Measurements from ENCODE around the gene MAP3K12. TPM values are rescaled to one million over a fixed set of nuclear protein-coding genes. Genes with fewer than 3 reads are reported as not detected.

The MAP3K12 gene
- total and polyA plus RNA-seq, 5 donors from 2014 or later = 3.8 to 31.5 (median 4.5) TPM

- no peaks in the 10 kb centered on the region for H3K9me3 Mint-ChIP-seq
- peaks cover 0 to 67% (median 37%) of the 10 kb centered on the region in 4 donors for H3K4me1 Mint-ChIP-seq
- no peak for DNase-seq
- no peak overlapping the region for H3K27ac ChIP-seq (ENCODE audit: insufficient read depth, low read length, poor library complexity, severe bottlenecking)
- H3K4me3 Mint-ChIP-seq = peak overlapping the region in 3 of 4 donors; percentile 53 to 94 (median 76)
- no peaks in the 10 kb centered on the region for H3K27me3 Mint-ChIP-seq
- no peak overlapping the region for H3K4me3 ChIP-seq (ENCODE audit: low read depth, low read length)
- H3K36me3 ChIP-seq (ENCODE audit: control insufficient read depth, insufficient read depth, low read length) = no peaks in the 10 kb centered on the region
- no peaks in the 10 kb centered on the region for H3K36me3 Mint-ChIP-seq
- no peaks in the 10 kb centered on the region for H3K27me3 ChIP-seq (ENCODE audit: control insufficient read depth, insufficient read depth, low read length)
- ATAC-seq (ENCODE audit: low read depth in 2 of 2) = no peak
- H3K27ac Mint-ChIP-seq = peak overlapping the region in 1 of 3 donors; percentile 72
- H3K4me1 ChIP-seq (ENCODE audit: control insufficient read depth, insufficient read depth, low read length, poor library complexity, severe bottlenecking) = peaks cover 46% of the 10 kb centered on the region
- H3K9me3 ChIP-seq (ENCODE audit: control insufficient read depth in 2 of 2, low read length in 2 of 2) = no peaks in the 10 kb centered on the region
These were observed 3.1 kb downstream of the MAP3K12 start for GRCh38 chr12:53495903-53496751.

- peak overlapping the region; percentile 85 for H3K4me3 ChIP-seq (ENCODE audit: low read depth, low read length)
- no peaks in the 10 kb centered on the region for H3K9me3 Mint-ChIP-seq
- peaks cover 30% of the 10 kb centered on the region for H3K4me1 ChIP-seq (ENCODE audit: control insufficient read depth, insufficient read depth, low read length, poor library complexity, severe bottlenecking)
- peak overlapping the region; percentile 85 to 93 (median 90) for H3K4me3 Mint-ChIP-seq
- H3K27me3 ChIP-seq (ENCODE audit: control insufficient read depth, insufficient read depth, low read length) = no peaks in the 10 kb centered on the region
- no peaks in the 10 kb centered on the region for H3K27me3 Mint-ChIP-seq
- H3K4me1 Mint-ChIP-seq = peaks cover 0 to 57% (median 29%) of the 10 kb centered on the region in 4 donors
- H3K9me3 ChIP-seq (ENCODE audit: control insufficient read depth in 2 of 2, low read length in 2 of 2) = no peaks in the 10 kb centered on the region
- ATAC-seq (ENCODE audit: low read depth in 2 of 2) (no peak), DNase-seq (no peak)
- H3K36me3 ChIP-seq (ENCODE audit: control insufficient read depth, insufficient read depth, low read length) = no peaks in the 10 kb centered on the region
- no peaks in the 10 kb centered on the region for H3K36me3 Mint-ChIP-seq
- peak overlapping the region; percentile 94 to 96 (median 94) for H3K27ac Mint-ChIP-seq
- peak overlapping the region; percentile 82 for H3K27ac ChIP-seq (ENCODE audit: insufficient read depth, low read length, poor library complexity, severe bottlenecking)
These were observed 5.5 kb downstream of the MAP3K12 start for GRCh38 chr12:53493610-53494391.

- Mint-ChIP-seq H3K4me3 (peak overlapping the region; percentile 85 to 93 (median 90)), H3K27ac (peak overlapping the region; percentile 94 to 96 (median 94)), H3K27me3 (no peaks in the 10 kb centered on the region), H3K4me1 (peaks cover 0 to 49% (median 25%) of the 10 kb centered on the region in 4 donors), H3K9me3 (no peaks in the 10 kb centered on the region), H3K36me3 (no peaks in the 10 kb centered on the region)
- Histone ChIP-seq H3K9me3 (ENCODE audit: control insufficient read depth in 2 of 2, low read length in 2 of 2) (no peaks in the 10 kb centered on the region), H3K36me3 (ENCODE audit: control insufficient read depth, insufficient read depth, low read length) (peaks cover 1% of the 10 kb centered on the region), H3K27ac (ENCODE audit: insufficient read depth, low read length, poor library complexity, severe bottlenecking) (peak overlapping the region; percentile 82), H3K27me3 (ENCODE audit: control insufficient read depth, insufficient read depth, low read length) (no peaks in the 10 kb centered on the region), H3K4me3 (ENCODE audit: low read depth, low read length) (peak overlapping the region; percentile 85), H3K4me1 (ENCODE audit: control insufficient read depth, insufficient read depth, low read length, poor library complexity, severe bottlenecking) (peaks cover 24% of the 10 kb centered on the region)
- ATAC-seq (ENCODE audit: low read depth in 2 of 2) (peak; percentile 88 to 95), DNase-seq (peak; percentile 81 to 87 (median 87))
These were observed 6.2 kb downstream of the MAP3K12 start for GRCh38 chr12:53492830-53493609.

GRCh38 chr12:53492188-53492587, 7.1 kb downstream of the MAP3K12 start:
- H3K9me3 Mint-ChIP-seq = no peaks in the 10 kb centered on the region
- peak overlapping the region in 2 of 3 donors; percentile 94 for H3K27ac Mint-ChIP-seq
- Histone ChIP-seq H3K36me3 (ENCODE audit: control insufficient read depth, insufficient read depth, low read length) (peaks cover 7% of the 10 kb centered on the region), H3K27me3 (ENCODE audit: control insufficient read depth, insufficient read depth, low read length) (no peaks in the 10 kb centered on the region), H3K4me3 (ENCODE audit: low read depth, low read length) (peak overlapping the region; percentile 19), H3K9me3 (ENCODE audit: control insufficient read depth in 2 of 2, low read length in 2 of 2) (no peaks in the 10 kb centered on the region), H3K27ac (ENCODE audit: insufficient read depth, low read length, poor library complexity, severe bottlenecking) (peak overlapping the region; percentile 82), H3K4me1 (ENCODE audit: control insufficient read depth, insufficient read depth, low read length, poor library complexity, severe bottlenecking) (peaks cover 18% of the 10 kb centered on the region)
- ATAC-seq (ENCODE audit: low read depth in 2 of 2) (no peak), DNase-seq (peak in 1 of 3 donors; percentile 21)
- peaks cover 0 to 42% (median 23%) of the 10 kb centered on the region in 4 donors for H3K4me1 Mint-ChIP-seq
- H3K36me3 Mint-ChIP-seq = no peaks in the 10 kb centered on the region
- no peaks in the 10 kb centered on the region for H3K27me3 Mint-ChIP-seq
- H3K4me3 Mint-ChIP-seq = peak overlapping the region; percentile 78 to 93 (median 88)

GRCh38 chr12:53489242-53489864, 9.9 kb downstream of the MAP3K12 start:
- peak overlapping the region in 1 of 3 donors; percentile 52 for H3K27ac Mint-ChIP-seq
- Histone ChIP-seq H3K9me3 (ENCODE audit: control insufficient read depth in 2 of 2, low read length in 2 of 2) (no peaks in the 10 kb centered on the region), H3K27ac (ENCODE audit: insufficient read depth, low read length, poor library complexity, severe bottlenecking) (no peak overlapping the region), H3K27me3 (ENCODE audit: control insufficient read depth, insufficient read depth, low read length) (no peaks in the 10 kb centered on the region), H3K36me3 (ENCODE audit: control insufficient read depth, insufficient read depth, low read length) (peaks cover 28% of the 10 kb centered on the region), H3K4me1 (ENCODE audit: control insufficient read depth, insufficient read depth, low read length, poor library complexity, severe bottlenecking) (peaks cover 18% of the 10 kb centered on the region), H3K4me3 (ENCODE audit: low read depth, low read length) (no peak overlapping the region)
- DNase-seq = no peak
- peaks cover 5% of the 10 kb centered on the region for H3K36me3 Mint-ChIP-seq
- H3K27me3 Mint-ChIP-seq = no peaks in the 10 kb centered on the region
- peaks cover 0 to 27% (median 15%) of the 10 kb centered on the region in 4 donors for H3K4me1 Mint-ChIP-seq
- ATAC-seq (ENCODE audit: low read depth in 2 of 2) = no peak
- H3K4me3 Mint-ChIP-seq = peak overlapping the region in 1 of 4 donors; percentile 19
- H3K9me3 Mint-ChIP-seq = no peaks in the 10 kb centered on the region

GRCh38 chr12:53486736-53487487, 12.3 kb downstream of the MAP3K12 start:
- Mint-ChIP-seq H3K9me3 (no peaks in the 10 kb centered on the region), H3K27me3 (no peaks in the 10 kb centered on the region), H3K4me1 (peaks cover 0 to 10% (median 2%) of the 10 kb centered on the region in 4 donors), H3K36me3 (peaks cover 13% of the 10 kb centered on the region), H3K27ac (peak overlapping the region in 2 of 3 donors; percentile 26 to 36), H3K4me3 (no peak overlapping the region)
- Histone ChIP-seq H3K27me3 (ENCODE audit: control insufficient read depth, insufficient read depth, low read length) (no peaks in the 10 kb centered on the region), H3K9me3 (ENCODE audit: control insufficient read depth in 2 of 2, low read length in 2 of 2) (no peaks in the 10 kb centered on the region), H3K4me1 (ENCODE audit: control insufficient read depth, insufficient read depth, low read length, poor library complexity, severe bottlenecking) (no peaks in the 10 kb centered on the region), H3K36me3 (ENCODE audit: control insufficient read depth, insufficient read depth, low read length) (peaks cover 49% of the 10 kb centered on the region), H3K27ac (ENCODE audit: insufficient read depth, low read length, poor library complexity, severe bottlenecking) (no peak overlapping the region), H3K4me3 (ENCODE audit: low read depth, low read length) (no peak overlapping the region)
- ATAC-seq (ENCODE audit: low read depth in 2 of 2) (no peak), DNase-seq (no peak)
